Cardiac fibroblast (primary cell): ENCODE results near the gene MTHFD2.

Experiments used
- DNase-seq, 2 donors: peaks; one replicate each; pipeline versions ENCODE4 v3.0.0 to v3.0.0-alpha.2; 2010; ENCODE audit warnings: low read depth in 2 of 2
- H3K4me3 ChIP-seq, 2 donors: replicated peaks in 1 of 2; 1 replicate in 1 of 2; 2 replicates in 1 of 2; pipeline ENCODE4 v1.5.1; 2011; ENCODE audit warnings: low read depth in 2 of 2, low read length in 2 of 2, mild to moderate bottlenecking in 2 of 2, moderate library complexity in 1 of 2
- CTCF ChIP-seq: IDR thresholded peaks from one replicate; pipeline ENCODE4 v1.5.1; 2011; ENCODE audit warnings: low read depth, mild to moderate bottlenecking, low read length, inconsistent platforms

The MTHFD2 gene

GRCh38 chr2:74198461-74199274 is at the start of gene MTHFD2:
MTHFD2 (plus strand) TSS chr2:74198615; CDS start chr2:74198642, 27 bp downstream.
- H3K4me3 ChIP-seq = peak within 1 kb of the TSS; percentile 97 to 98

GRCh38 chr2:74149247-74149525 is 49.2 kb upstream of the MTHFD2 start:
- no peak overlapping the region for H3K4me3 ChIP-seq
- DNase-seq = no peak
- no peak for TF ChIP-seq CTCF

More at GRCh38 chr2:74198461-74199274, at the start of gene MTHFD2:
- TF ChIP-seq CTCF = peak; percentile 85
- DNase-seq = peak; percentile 99

GRCh38 chr2:74149570-74150319 is 48.7 kb upstream of the MTHFD2 start:
- TF ChIP-seq CTCF = no peak
- H3K4me3 ChIP-seq = no peak overlapping the region
- no peak for DNase-seq

- no peak for TF ChIP-seq CTCF
- no peak for DNase-seq
- no peak overlapping the region for H3K4me3 ChIP-seq
Measured at GRCh38 chr2:74152954-74153353, 45.5 kb upstream of the MTHFD2 start.

- DNase-seq = no peak
- H3K4me3 ChIP-seq = no peak overlapping the region
Measured at GRCh38 chr2:74155830-74156229, 42.6 kb upstream of the MTHFD2 start.

GRCh38 chr2:74162951-74163350 is 35.5 kb upstream of the MTHFD2 start:
- TF ChIP-seq CTCF = no peak
- DNase-seq = no peak
- no peak overlapping the region for H3K4me3 ChIP-seq

More at GRCh38 chr2:74155830-74156229, 42.6 kb upstream of the MTHFD2 start:
- TF ChIP-seq CTCF = no peak
